Panc1 (cell line): ENCODE measurements around the gene CABP4. TPM values are rescaled to one million over a fixed set of nuclear protein-coding genes. Genes with fewer than 3 reads are reported as not detected.

ENCODE experiments used
- ATAC-seq: fragments of 200-7000 bp; cut with Tn5 transposase; 2 replicates; pipeline ENCODE4 v1.9.1; 2020; ENCODE audit warnings: mild to moderate bottlenecking, moderate library complexity
- BruUV-seq: library from RNA; stranded (reverse); fragments of 400-500 nt; replicated peaks from 2 replicates; lab custom pipeline; 2021; lab: Mats Ljungman, UMichigan
- CTCF ChIA-PET: fragments of 300-600 bp; sonication (Branson Sonifier 250); formaldehyde crosslinking; loops from one replicate; lab custom pipeline; 2022; ENCODE audit warnings: antibody characterized with exemption; lab: Charles Lee
- POLR2A ChIA-PET: fragments of 300-600 bp; sonication (Branson Sonifier 250); formaldehyde crosslinking; loops from one replicate; lab custom pipeline; 2022; ENCODE audit warnings: antibody characterized with exemption; lab: Charles Lee
- DNase-seq: peaks from one replicate; pipeline ENCODE4 v3.0.0-alpha.2; 2010; ENCODE audit warnings: low read depth, low spot score
- H3K27ac ChIP-seq: 2 replicates; pipeline ENCODE4 v1.5.1; 2011; ENCODE audit warnings: mild to moderate bottlenecking, low read length, inconsistent platforms
- H3K27me3 ChIP-seq: fragments of 200-500 bp; sonication (Bioruptor generic); 2 replicates; pipeline ENCODE4 v1.6.0; 2014; ENCODE audit warnings: low read length, inconsistent platforms; ENCODE audit not compliant: control insufficient read depth, insufficient read depth
- H3K36me3 ChIP-seq: fragments of 200-500 bp; sonication (Bioruptor generic); 2 replicates; pipeline ENCODE4 v1.5.1; 2014; ENCODE audit warnings: inconsistent platforms, mild to moderate bottlenecking, low read length, moderate library complexity; ENCODE audit not compliant: control insufficient read depth, insufficient read depth
- H3K4me1 ChIP-seq: 2 replicates; pipeline ENCODE4 v1.5.1; 2011; ENCODE audit warnings: inconsistent platforms, mild to moderate bottlenecking, low read length, moderate library complexity; ENCODE audit not compliant: control insufficient read depth, insufficient read depth
- H3K4me3 ChIP-seq, 2 experiments: 2 replicates each; pipeline ENCODE4 v1.5.1; 2011 to 2012; ENCODE audit warnings: low read depth in 2 of 2, low read length in 2 of 2, mild to moderate bottlenecking in 2 of 2, inconsistent platforms in 1 of 2, moderate library complexity in 1 of 2
- H3K9me3 ChIP-seq: fragments of 200-500 bp; sonication (Bioruptor generic); 2 replicates; pipeline ENCODE4 v1.5.1; 2014; ENCODE audit warnings: low read depth, mild to moderate bottlenecking, inconsistent platforms, low read length, moderate library complexity; ENCODE audit not compliant: control insufficient read depth, insufficient read depth
- POLR2AphosphoS5 ChIP-seq: IDR thresholded peaks from 2 replicates; pipeline ENCODE4 v1.6.1; 2012; ENCODE audit warnings: mild to moderate bottlenecking, low read depth, low read length, moderate library complexity
- REST ChIP-seq, 2 experiments: IDR thresholded peaks; 2 replicates each; pipeline ENCODE4 v1.6.1; 2011 to 2012; ENCODE audit warnings: low read depth in 2 of 2, control low read depth in 1 of 2, low read length in 1 of 2, mild to moderate bottlenecking in 1 of 2, moderate library complexity in 1 of 2; ENCODE audit not compliant: insufficient read depth in 1 of 2
- SIN3A ChIP-seq: IDR thresholded peaks from 2 replicates; pipeline ENCODE4 v1.6.1; 2012; ENCODE audit warnings: low read depth, mild to moderate bottlenecking, low read length, moderate library complexity, borderline replicate concordance; ENCODE audit not compliant: insufficient read depth
- TCF7L2 ChIP-seq: IDR thresholded peaks from 2 replicates; pipeline ENCODE4 v1.6.1; 2011; ENCODE audit warnings: mild to moderate bottlenecking, low read depth, low read length, inconsistent platforms
- in situ Hi-C: cut with HindIII; loops from 2 replicates; pipeline ENCODE4 v1.10.0; 2016; ENCODE audit warnings: low sequenced_read_pairs, low pct_unique_long_range_greater_than_20kb
- intact Hi-C: fragments of 100-400 bp; cut with micrococcal nuclease; formaldehyde crosslinking; loops from one replicate; pipeline ENCODE4 v1.10.0; 2022; ENCODE audit not compliant: unreplicated experiment
- total RNA-seq: library from RNA; stranded (reverse); gene quantifications from one replicate; pipeline ENCODE4 v1.2.1, GENCODE V29; 2021; ENCODE audit not compliant: unreplicated experiment

The CABP4 gene
- total RNA-seq, 1 experiment from 2014 or later = not detected

DNA sequence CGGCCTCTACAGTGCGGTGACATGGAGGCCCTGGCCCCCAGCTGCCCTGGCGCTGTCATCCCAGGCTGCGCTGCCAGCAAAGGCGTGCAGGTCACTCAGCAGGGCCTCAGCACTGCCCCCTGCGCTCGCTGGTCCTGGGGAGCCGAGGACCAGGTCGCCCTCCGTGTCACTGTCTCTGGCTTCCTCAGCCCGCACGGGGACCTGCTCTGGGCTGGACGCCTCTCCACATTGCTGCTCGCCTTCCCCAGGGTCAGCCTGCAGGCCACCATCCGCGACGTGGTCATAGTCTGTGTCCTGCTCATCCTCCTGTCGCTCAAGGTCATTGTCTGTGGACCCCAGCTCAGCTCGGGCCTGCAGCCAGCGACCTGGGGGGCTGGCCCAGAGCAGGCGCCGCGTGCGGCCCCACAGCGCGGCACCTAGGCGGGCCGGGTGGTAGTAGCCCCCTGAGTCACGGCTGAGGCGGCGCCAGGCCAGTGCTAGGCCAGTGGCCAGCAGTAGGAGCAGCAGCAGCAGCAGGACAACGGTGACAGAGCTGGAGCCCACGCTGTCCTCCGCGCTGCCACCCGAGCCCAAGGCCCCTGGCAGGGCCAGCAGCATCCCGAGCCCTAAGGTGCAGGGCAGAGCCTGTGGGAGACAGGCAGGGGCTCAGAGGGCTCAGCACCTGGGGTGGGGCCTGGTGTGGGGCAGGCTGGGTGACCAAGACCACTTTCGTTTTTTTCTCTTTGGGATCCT, 19.3 kb upstream of the CABP4 start:
- peak overlapping the region; percentile 40 for H3K27ac ChIP-seq
- intact Hi-C loops (no loop called here), in situ Hi-C loops (no loop called here)
- peaks cover 2% of the 10 kb centered on the region; the same call in 1 of the 2 replicates for H3K36me3 ChIP-seq
- 0 out of 4 replicates have a peak, but pooled peaks of 1 of the 2 experiments have one; percentile 1 for TF ChIP-seq REST (IDR thresholded peaks at IDR 0.05; ENCODE audit: insufficient read depth in 1 of 2, low read depth in 2 of 2, low read length in 1 of 2)
- TF ChIP-seq POLR2AphosphoS5 = peak; percentile 45; the same call in 1 of the 2 replicates
- no peak for TF ChIP-seq SIN3A
- peaks cover 63% of the 10 kb centered on the region for H3K4me1 ChIP-seq
- DNase-seq = no peak
- no TSS peak for BruUV-seq
- peak; percentile 2 for ATAC-seq
- H3K4me3 ChIP-seq = no peak overlapping the region
- CTCF ChIA-PET = interaction anchor here (0.5 kb wide), 1 partner anchor 91 kb away, joined by 4 read pairs; no protein-coding TSS in a partner anchor
- POLR2A ChIA-PET = interaction anchor here (0.8 kb wide), 1 partner anchor 34 kb away, joined by 4 read pairs; the partner anchor contains the start of gene PPP1CA
- no peaks in the 10 kb centered on the region for H3K27me3 ChIP-seq
- no peaks in the 10 kb centered on the region for H3K9me3 ChIP-seq

DNA sequence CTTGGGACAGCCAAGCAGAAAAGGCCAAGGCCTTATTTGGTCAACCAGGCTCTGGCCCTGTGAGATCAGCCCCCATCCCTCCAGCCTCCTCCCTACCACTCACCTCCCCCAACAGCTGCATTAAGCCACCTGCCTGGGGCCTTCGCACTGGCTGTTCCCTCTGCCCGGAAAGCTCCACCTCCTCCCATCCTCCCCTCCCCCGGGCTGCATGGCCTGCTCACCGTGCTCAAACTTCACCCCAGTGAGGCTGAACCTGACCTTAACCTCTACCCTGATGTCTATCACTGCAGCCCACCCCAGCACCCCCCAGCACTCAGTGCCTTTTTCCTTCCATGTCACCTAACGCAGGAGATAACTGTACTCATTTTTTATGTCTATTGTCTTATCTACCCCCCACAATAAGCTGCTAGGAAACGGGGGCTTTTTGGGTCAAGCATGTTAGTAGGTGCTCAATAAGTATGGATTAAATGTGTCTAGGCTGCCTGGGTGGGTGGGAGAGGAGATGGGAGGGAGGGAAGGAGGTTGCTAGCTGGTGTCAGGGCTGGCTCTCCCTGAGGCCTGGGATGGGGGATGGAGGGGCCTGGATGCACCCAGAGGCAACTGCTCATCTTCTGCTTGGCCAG, 18.6 kb upstream of the CABP4 start:
- TF ChIP-seq POLR2AphosphoS5 (peak; percentile 43), TCF7L2 (no peak)
- Histone ChIP-seq H3K27ac (peak overlapping the region; percentile 40), H3K4me1 (peaks cover 68% of the 10 kb centered on the region), H3K27me3 (no peaks in the 10 kb centered on the region), H3K9me3 (no peaks in the 10 kb centered on the region), H3K36me3 (peaks cover 2% of the 10 kb centered on the region; the same call in 1 of the 2 replicates), H3K4me3 (no peak overlapping the region)
- DNase-seq (no peak), ATAC-seq (peak; percentile 10)
- BruUV-seq = no TSS peak
- in situ Hi-C loops = no loop called here
- CTCF ChIA-PET = interaction anchor here (0.5 to 0.8 kb wide), 3 partner anchors 32 to 92 kb away, joined by 3 to 4 read pairs (median 4); no protein-coding TSS in a partner anchor
- intact Hi-C loops = no loop called here
- POLR2A ChIA-PET = interaction anchor here (0.6 to 0.8 kb wide), 2 partner anchors 28 to 35 kb away, joined by 3 to 4 read pairs; partner anchors contain the start of gene PPP1CA

GRCh38 chr11:67437082-67437808, 17.9 kb upstream of the CABP4 start, which contains the start of gene PTPRCAP:
Gene PTPRCAP (minus strand): TSS chr11:67437682. CDS start chr11:67437619, 63 bp downstream.
- ChIA-PET POLR2A (interaction anchor here (0.6 kb wide), 1 partner anchor 29 kb away, joined by 3 read pairs; no protein-coding TSS in a partner anchor), CTCF (interaction anchor here (0.5 to 0.8 kb wide), 4 partner anchors 31 to 69 kb away, joined by 3 to 5 read pairs (median 4); no protein-coding TSS in a partner anchor)
- BruUV-seq = no TSS peak
- Histone ChIP-seq H3K27me3 (no peaks in the 10 kb centered on the region), H3K4me1 (peaks cover 75% of the 10 kb centered on the region), H3K4me3 (no peak within 1 kb of the TSS), H3K9me3 (no peaks in the 10 kb centered on the region), H3K27ac (peak within 1 kb of the TSS; percentile 40), H3K36me3 (peaks cover 2% of the 10 kb centered on the region; the same call in 1 of the 2 replicates)
- in situ Hi-C loops = no loop called here
- intact Hi-C loops = no loop called here
- TF ChIP-seq SIN3A (no peak), REST (IDR thresholded peaks at IDR 0.05; ENCODE audit: insufficient read depth in 1 of 2, low read depth in 2 of 2, low read length in 1 of 2) (no peak), TCF7L2 (no peak), POLR2AphosphoS5 (0 out of 2 replicates have a peak, but pooled peaks have one; percentile 41)
- DNase-seq (no peak), ATAC-seq (no peak)
